ENCODE results near the gene CYP24A1.

GRCh38 chr20:54134445-54135220 is 39.2 kb downstream of the CYP24A1 start:
- no peak for TF ChIP-seq CTCF (IDR thresholded peaks at IDR 0.05; ENCODE audit: low read length)
- TF ChIP-seq EZH2 (IDR thresholded peaks at IDR 0.05; ENCODE audit: borderline replicate concordance, low read length): no peak
